Measurements from ENCODE around the gene FOXP1.

The FOXP1 gene

GRCh38 chr3:71145954-71146353, 437.6 kb downstream of the FOXP1 start:
- no peak for DNase-seq (ENCODE audit: low read depth)

DNA sequence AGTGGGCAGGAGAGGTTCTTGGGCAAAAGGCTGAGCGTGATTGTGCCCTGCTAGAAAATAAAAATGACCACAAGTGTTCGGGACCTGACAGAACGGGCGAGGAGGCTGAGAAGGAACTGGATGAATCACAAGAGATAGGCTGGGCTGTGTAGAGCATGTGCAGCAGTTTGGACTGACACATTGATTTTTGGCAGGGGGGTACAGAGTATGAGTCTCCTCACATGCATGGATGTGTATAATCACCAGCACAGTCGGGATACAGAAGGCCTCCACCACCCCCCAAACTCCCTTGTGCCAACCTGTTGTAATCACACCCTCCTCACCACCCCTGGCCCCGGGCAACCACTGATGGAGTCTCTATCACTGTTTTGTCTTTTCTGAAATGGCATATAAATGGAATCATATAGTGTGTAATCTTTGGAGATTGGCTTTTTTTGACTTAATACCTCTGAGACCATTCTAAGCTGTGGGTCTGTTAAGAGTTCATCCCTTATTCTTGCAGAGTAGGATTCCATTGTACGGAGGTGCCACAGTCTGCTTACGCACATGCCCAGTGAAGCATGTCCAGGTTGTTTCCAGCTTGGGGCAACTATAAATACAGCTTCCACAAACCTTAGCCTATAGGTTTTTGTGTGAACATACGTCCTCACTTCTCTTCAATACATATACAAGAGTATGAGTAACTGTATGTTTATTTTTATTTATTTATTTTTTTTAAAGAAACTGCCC, 438.8 kb downstream of the FOXP1 start:
- no peak for DNase-seq (ENCODE audit: low read depth)

DNA sequence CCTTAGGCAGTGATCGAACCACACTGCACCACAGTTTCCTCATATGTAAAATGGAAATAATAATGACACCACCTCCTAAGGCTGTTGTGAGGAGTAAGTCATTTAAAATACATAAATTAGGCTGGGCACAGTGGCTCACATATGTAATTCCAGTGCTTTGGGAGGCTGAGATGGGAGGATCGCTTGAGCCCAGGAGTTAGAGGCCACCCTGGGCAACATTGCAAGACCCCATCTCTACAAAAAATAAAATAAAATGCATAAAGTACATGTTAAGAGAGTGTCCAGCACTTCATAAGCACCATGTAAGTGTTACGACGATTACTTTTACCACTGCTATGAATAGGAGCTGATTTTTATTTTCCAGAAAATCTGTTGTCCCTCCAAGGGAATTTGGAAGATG, 440.0 kb downstream of the FOXP1 start:
- no peak for DNase-seq (ENCODE audit: low read depth)

DNA sequence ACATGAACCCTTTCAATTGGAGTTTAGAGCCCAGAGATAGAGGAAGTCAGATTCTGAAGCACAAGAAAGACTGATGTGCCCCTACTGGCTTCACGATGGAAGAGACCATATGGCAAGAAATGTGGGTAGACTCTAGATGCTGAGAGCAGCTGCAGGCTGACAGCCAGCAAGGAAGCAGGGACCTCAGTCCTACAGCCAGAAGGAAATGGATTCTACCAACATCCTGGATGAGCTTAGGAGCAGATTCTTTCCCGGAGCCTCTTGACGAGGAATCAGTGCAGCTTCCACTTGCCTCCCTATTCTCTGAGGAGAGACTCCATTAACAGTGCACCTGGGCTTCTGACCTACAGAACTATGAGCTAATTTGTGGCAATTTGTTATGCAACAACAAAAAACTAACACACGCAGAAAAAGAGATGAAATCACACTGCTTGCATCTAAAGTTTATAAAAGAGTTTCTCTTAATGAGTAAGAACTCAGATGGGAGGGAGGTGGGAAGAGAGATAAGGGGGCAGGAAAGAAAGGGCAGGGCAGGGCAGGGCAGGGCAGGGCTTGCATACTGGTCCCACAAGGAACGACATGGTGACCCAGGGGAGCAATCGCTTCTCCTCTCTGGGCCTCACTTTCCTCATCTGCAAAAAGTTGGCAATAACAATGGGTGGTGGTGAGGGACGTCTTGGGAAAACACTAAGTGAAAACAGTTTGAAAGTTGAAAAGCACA, 440.9 kb downstream of the FOXP1 start:
- no peak for DNase-seq (ENCODE audit: low read depth)

DNA sequence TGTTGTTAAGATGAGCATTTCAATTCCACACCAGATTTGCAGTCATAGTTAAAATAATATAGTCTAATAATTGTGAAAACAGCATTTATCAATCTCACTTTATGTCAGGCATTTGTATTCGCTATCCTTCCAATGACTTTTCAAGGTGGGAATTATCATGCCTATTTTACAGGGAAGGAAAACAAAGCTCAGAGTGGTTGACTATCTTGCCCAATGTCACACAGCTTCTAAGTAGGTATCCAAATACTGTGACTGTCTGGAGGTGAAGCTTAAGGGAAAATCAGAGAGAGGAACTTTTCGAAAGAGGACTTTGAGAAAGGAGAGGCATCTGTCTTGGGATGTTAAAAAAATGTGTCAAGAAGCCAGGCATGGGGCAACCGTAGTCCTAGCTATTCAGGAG, 443.1 kb downstream of the FOXP1 start:
- no peak for DNase-seq (ENCODE audit: low read depth)

DNA sequence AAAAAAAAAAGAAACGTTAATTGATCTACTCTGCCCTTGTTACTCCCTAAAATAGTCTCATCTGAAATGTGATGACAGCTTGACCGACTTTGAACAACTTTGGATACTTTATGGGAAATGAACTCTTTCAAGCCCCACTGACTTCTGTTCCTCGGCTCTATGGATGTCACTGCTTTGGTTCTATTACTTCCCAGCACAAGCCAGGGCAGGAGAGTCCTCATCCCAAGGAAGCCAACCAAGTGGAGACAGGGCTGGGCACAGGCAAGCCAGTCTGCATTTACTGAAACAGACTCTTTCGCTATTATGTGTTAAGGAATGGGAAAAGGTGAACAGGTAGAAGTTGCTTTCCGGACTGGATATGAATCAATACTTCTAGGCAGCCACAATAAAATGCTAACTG, 444.0 kb downstream of the FOXP1 start:
- DNase-seq (ENCODE audit: low read depth) = no peak

- DNase-seq (ENCODE audit: low read depth) = no peak
These were observed 445.1 kb downstream of the FOXP1 start for GRCh38 chr3:71138410-71138809.

- no peak for DNase-seq (ENCODE audit: low read depth)
These were observed 447.3 kb downstream of the FOXP1 start for GRCh38 chr3:71136276-71136675.

DNA sequence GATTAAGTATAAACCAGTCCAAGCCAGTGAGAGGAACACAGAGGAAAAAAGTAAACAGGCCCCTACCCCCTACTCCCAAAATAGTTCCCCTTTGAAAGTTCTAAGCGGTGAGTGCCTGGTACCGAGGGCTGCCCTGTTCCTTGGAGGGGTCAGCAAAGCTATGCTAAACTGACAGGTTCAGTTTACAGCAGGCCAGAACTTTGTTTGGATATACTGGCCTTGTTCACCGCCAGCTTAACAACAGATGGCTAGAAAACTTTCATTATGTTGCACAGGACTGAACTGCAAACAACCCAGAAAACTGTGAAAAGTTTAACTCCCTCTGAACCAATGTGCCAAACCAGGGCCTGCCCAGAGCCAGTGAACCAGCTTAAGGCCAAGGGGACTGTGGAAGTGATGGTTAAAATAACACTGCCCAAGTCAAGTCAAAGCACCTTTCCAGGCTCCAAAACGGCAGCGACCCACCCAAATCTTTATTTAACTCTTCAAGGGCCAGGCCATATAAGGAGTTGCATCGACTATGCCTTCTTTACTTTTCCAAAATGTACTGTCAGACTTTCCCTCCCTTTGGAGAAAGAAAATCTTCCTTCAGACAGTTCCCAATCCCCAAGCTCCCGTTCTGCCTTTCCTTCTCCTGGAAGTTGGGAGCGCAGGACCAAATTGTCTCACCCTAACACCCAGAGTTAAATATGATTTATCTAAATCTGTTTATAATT, 448.0 kb downstream of the FOXP1 start:
- no peak for DNase-seq (ENCODE audit: low read depth)

DNA sequence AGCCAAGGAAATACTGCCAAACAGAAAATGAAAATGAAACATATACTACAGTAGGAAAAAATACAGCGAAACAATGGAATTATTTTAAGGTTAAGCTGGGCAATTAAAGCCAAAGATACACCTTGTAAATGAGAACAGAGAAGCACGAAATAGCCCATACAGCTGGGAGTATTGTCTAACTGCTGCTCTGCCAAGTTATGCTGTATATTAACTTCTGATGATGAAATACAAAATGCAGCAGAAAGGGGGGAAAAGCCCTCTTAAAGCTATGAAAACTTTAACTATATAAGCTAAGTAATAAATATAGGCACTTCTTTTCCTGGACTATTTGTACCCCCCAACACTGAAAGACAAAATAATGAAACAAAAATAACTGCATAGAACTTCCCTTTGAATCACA, 449.0 kb downstream of the FOXP1 start:
- DNase-seq (ENCODE audit: low read depth) = no peak

- no peak for DNase-seq (ENCODE audit: low read depth)
These were observed 449.7 kb downstream of the FOXP1 start for GRCh38 chr3:71133865-71134264.

- no peak for DNase-seq (ENCODE audit: low read depth)
These were observed 450.4 kb downstream of the FOXP1 start for GRCh38 chr3:71132995-71133730.

GRCh38 chr3:71131375-71132314, 451.9 kb downstream of the FOXP1 start:
- no peak for DNase-seq (ENCODE audit: low read depth)

GRCh38 chr3:71130471-71131374, 452.8 kb downstream of the FOXP1 start:
- peak; percentile 40 for DNase-seq (ENCODE audit: low read depth)

DNA sequence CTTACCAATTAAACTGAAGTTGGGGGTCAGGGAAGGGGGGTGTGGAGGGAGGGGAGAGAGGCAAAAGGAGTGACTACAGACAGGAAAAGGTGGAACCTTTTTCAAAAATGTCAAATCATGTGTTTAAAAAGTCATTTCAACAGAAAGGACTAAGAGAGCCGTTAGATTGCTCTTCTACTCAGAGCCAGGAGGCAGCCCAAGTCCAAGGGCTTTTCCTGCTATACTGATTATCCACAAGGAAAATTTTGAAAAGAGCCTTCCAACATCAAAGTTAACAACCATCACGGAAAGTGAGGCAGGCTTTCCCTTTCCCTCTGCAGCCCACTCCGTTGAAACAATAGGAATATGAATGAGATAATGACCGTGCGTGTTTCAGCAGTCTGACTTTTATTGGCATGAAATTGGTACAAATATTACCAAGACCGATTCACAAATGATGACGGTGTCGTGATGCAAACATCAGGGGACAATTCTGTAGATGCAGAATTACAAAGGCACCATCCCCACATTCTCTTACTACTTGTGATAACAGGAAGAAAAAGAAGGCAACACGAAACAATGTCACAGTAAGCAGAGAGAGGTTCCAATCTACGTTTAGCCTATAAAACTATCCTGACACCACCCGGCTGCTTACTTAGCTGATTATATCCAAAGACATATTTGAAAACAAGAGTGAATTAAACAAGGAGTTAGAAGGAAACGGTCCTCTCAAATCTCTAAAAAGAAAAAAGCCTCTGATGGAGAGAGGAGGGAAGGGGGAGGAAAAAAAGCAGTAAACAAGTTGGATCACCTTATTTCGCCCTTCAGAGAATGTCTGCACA, 453.7 kb downstream of the FOXP1 start:
- no peak for DNase-seq (ENCODE audit: low read depth)

- no peak for DNase-seq (ENCODE audit: low read depth)
These were observed 454.6 kb downstream of the FOXP1 start for GRCh38 chr3:71128961-71129360.

GRCh38 chr3:71127844-71128243, 455.7 kb downstream of the FOXP1 start:
- DNase-seq (ENCODE audit: low read depth) = no peak

- no peak for DNase-seq (ENCODE audit: low read depth)
These were observed 456.3 kb downstream of the FOXP1 start for GRCh38 chr3:71127052-71127831.

DNA sequence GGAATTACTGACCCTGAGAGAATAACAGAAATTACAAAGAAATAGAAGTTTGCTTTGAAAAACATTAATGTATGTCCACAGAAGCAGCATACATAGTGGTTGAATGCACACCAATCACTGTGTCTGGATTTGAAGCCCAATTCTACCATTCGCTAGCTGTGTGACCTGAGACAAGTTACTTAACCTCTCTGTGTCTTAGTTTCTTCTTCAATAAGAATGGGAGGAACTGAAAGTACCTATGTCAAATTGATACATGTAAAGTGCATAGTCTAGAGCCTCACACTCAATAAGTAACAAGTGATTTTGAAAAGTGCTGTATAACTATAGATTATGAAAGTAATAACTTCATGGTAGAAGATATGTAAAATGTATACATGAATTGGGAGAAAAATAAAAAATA, 457.8 kb downstream of the FOXP1 start:
- no peak for DNase-seq (ENCODE audit: low read depth)

All from stimulated activated CD8-positive, alpha-beta memory T cell treated with anti-CD3 and anti-CD28 coated beads, Interleukin-4, amount 100 ng/mL, for 24 hours (primary cell).